K562 (cell line): ENCODE results near the gene BZW2. TPM values are rescaled to one million over a fixed set of nuclear protein-coding genes. Genes with fewer than 3 reads are reported as not detected.

Experiments
- BRD9 ChIP-seq: fragments of 450-650 bp; IDR thresholded peaks from 2 replicates; pipeline ENCODE4 v1.6.1; 2018; ENCODE audit warnings: low read depth; ENCODE audit not compliant: partially characterized antibody
- CBFA2T3 ChIP-seq: fragments of 450-650 bp; IDR thresholded peaks from 2 replicates; pipeline ENCODE4 v1.6.1; 2017
- GATAD2A ChIP-seq: fragments of 450-650 bp; IDR thresholded peaks from 2 replicates; pipeline ENCODE4 v1.6.1; 2017
- HMG20A ChIP-seq: fragments of 450-650 bp; formaldehyde crosslinking; conservative IDR thresholded peaks from 2 replicates; pipeline ENCODE4 v1.4.0; 2020; ENCODE audit warnings: mild to moderate bottlenecking, mixed read lengths
- HNRNPK ChIP-seq: fragments of 200-400 bp; formaldehyde crosslinking; IDR thresholded peaks from one replicate; pipeline ENCODE4 v1.6.1; 2018; ENCODE audit warnings: mild to moderate bottlenecking, low read depth, low read length; ENCODE audit not compliant: poor library complexity, severe bottlenecking
- JUN ChIP-seq, 2 experiments: sonication (generic) in 1 of 2; formaldehyde crosslinking in 1 of 2; IDR thresholded peaks; 2 replicates each; pipeline versions ENCODE4 v1.6.1 to v1.8.0; 2012 to 2022; ENCODE audit warnings: borderline replicate concordance in 2 of 2, mild to moderate bottlenecking in 2 of 2, improper control_type of control experiment in 1 of 2, low read depth in 1 of 2, low read length in 1 of 2, missing genetic modification reagents in 1 of 2
- MXI1 ChIP-seq: IDR thresholded peaks from 2 replicates; pipeline ENCODE4 v1.6.1; 2011; ENCODE audit warnings: low read depth, mild to moderate bottlenecking, improper control_type of control experiment, low read length
- SAFB ChIP-seq: fragments of 200-400 bp; formaldehyde crosslinking; IDR thresholded peaks from 2 replicates; pipeline ENCODE4 v1.6.1; 2017; ENCODE audit warnings: low read depth, low read length, borderline replicate concordance
- ZSCAN32 ChIP-seq: fragments of 450-650 bp; formaldehyde crosslinking; IDR thresholded peaks from 2 replicates; pipeline ENCODE4 v1.4.0; 2020; ENCODE audit warnings: mild to moderate bottlenecking, moderate library complexity
- polyA plus RNA-seq, 8 experiments: library from polyadenylated mRNA; depleted of rRNA in 4 of 8; stranded (reverse) in 5 of 8; unstranded in 3 of 8; fragments of >200 nt; fragmentation: Nextera tagmentation in 2 of 8; fragmentation: Illumina TruSeq in 1 of 8; extraction: Ambion mirVana in 2 of 8; extraction: Trizol in 1 of 8; gene quantifications; 2 replicates each; pipeline versions ENCODE4 v1.2.1 to v1.2.3, GENCODE V29; 2011 to 2014; ENCODE audit warnings: inconsistent platforms in 1 of 8, missing spikeins in 1 of 8
- total RNA-seq, 7 experiments: library from RNA; depleted of rRNA in 6 of 7; stranded (reverse); fragments of >200 nt in 6 of 7; fragmentation: Illumina TruSeq in 2 of 7; extraction: Trizol in 2 of 7; gene quantifications; 2 replicates each; pipeline versions ENCODE4 v1.2.1 to v1.2.3, GENCODE V29; 2011 to 2021; ENCODE audit warnings: low replicate concordance in 1 of 7
- TF ChIP-seq, protein P1 (sequence below): fragments of 450-650 bp; IDR thresholded peaks from 2 replicates; pipeline ENCODE4 v1.6.1; 2018; ENCODE audit not compliant: partially characterized antibody
- TF ChIP-seq, protein P2 (sequence below): sonication (generic); formaldehyde crosslinking; IDR thresholded peaks from 2 replicates; pipeline ENCODE4 v1.9.0; 2022; ENCODE audit warnings: mild to moderate bottlenecking, missing genetic modification reagents
- TF ChIP-seq, protein P3 (sequence below): fragments of 450-650 bp; IDR thresholded peaks from 2 replicates; pipeline ENCODE4 v1.6.1; 2016; ENCODE audit warnings: antibody characterized with exemption

The BZW2 gene
- total and polyA plus RNA-seq, 9 of the 15 experiments (the other 6 are each of a cell fraction or from before 2014, with no cell fraction given) = 140 to 316 (median 173) TPM

GRCh38 chr7:16660702-16661464, 14.9 kb downstream of the BZW2 start (continued):
- TF ChIP-seq, protein P1, sequence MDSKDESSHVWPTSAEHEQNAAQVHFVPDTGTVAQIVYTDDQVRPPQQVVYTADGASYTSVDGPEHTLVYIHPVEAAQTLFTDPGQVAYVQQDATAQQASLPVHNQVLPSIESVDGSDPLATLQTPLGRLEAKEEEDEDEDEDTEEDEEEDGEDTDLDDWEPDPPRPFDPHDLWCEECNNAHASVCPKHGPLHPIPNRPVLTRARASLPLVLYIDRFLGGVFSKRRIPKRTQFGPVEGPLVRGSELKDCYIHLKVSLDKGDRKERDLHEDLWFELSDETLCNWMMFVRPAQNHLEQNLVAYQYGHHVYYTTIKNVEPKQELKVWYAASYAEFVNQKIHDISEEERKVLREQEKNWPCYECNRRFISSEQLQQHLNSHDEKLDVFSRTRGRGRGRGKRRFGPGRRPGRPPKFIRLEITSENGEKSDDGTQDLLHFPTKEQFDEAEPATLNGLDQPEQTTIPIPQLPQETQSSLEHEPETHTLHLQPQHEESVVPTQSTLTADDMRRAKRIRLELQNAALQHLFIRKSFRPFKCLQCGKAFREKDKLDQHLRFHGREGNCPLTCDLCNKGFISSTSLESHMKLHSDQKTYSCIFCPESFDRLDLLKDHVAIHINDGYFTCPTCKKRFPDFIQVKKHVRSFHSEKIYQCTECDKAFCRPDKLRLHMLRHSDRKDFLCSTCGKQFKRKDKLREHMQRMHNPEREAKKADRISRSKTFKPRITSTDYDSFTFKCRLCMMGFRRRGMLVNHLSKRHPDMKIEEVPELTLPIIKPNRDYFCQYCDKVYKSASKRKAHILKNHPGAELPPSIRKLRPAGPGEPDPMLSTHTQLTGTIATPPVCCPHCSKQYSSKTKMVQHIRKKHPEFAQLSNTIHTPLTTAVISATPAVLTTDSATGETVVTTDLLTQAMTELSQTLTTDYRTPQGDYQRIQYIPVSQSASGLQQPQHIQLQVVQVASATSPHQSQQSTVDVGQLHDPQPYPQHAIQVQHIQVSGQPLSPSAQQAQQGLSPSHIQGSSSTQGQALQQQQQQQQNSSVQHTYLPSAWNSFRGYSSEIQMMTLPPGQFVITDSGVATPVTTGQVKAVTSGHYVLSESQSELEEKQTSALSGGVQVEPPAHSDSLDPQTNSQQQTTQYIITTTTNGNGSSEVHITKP = no peak
- TF ChIP-seq, protein P2, sequence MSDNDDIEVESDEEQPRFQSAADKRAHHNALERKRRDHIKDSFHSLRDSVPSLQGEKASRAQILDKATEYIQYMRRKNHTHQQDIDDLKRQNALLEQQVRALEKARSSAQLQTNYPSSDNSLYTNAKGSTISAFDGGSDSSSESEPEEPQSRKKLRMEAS (CRISPR knock-in tag) = no peak
- TF ChIP-seq, protein P3, sequence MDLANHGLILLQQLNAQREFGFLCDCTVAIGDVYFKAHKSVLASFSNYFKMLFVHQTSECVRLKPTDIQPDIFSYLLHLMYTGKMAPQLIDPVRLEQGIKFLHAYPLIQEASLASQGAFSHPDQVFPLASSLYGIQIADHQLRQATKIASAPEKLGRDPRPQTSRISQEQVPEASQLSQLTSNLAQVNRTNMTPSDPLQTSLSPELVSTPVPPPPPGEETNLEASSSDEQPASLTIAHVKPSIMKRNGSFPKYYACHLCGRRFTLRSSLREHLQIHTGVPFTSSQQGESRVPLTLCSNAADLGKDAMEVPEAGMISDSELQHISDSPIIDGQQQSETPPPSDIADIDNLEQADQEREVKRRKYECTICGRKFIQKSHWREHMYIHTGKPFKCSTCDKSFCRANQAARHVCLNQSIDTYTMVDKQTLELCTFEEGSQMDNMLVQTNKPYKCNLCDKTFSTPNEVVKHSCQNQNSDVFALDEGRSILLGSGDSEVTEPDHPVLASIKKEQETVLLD = 0 out of 2 replicates have a peak, but pooled peaks have one; percentile 59
- no peak for TF ChIP-seq HMG20A (CRISPR knock-in tag)
- TF ChIP-seq SAFB = no peak
- no peak for TF ChIP-seq GATAD2A
- TF ChIP-seq CBFA2T3 = 0 out of 2 replicates have a peak, but pooled peaks have one; percentile 14
- TF ChIP-seq HNRNPK = no peak
- TF ChIP-seq MXI1 = no peak
- peak; percentile 88 for TF ChIP-seq JUN (IDR thresholded peaks at IDR 0.05; ENCODE audit: borderline replicate concordance, low read depth, low read length)
- TF ChIP-seq JUN (CRISPR knock-in tag; IDR thresholded peaks at IDR 0.05; ENCODE audit: borderline replicate concordance) = no peak
- TF ChIP-seq ZSCAN32 = no peak
- peak; percentile 28 for TF ChIP-seq BRD9
